Measurements from ENCODE around the gene REXO1. TPM values are rescaled to one million over a fixed set of nuclear protein-coding genes. Genes with fewer than 3 reads are reported as not detected.

The REXO1 gene
- total RNA-seq, 1 donor from 2014 or later = 40.8 TPM

DNA sequence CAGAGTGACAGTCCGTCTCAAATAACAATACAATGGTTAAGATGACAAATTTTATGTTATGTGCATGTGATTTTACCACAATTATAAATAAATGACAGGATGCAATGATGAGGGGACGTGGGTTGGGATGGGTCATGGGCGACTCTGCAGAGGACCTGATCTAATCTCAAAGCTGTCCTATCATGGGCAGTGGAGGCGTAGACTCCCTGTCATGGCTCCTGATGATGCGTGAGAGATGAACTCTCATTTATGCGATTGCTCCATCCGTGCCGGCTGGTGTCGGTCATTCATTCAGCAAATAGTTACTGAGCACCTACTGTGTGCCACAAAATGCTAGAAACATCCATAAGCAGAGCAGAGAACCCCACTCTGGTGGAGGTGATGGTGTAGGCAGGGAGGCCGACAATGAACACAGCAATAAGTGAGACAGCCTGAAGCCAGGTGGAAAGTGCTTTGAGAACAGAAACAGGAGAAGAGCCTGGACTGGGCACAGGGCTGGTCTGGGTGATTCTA lies 1.7 kb upstream of the REXO1 start:
- TF ChIP-seq, protein P1, sequence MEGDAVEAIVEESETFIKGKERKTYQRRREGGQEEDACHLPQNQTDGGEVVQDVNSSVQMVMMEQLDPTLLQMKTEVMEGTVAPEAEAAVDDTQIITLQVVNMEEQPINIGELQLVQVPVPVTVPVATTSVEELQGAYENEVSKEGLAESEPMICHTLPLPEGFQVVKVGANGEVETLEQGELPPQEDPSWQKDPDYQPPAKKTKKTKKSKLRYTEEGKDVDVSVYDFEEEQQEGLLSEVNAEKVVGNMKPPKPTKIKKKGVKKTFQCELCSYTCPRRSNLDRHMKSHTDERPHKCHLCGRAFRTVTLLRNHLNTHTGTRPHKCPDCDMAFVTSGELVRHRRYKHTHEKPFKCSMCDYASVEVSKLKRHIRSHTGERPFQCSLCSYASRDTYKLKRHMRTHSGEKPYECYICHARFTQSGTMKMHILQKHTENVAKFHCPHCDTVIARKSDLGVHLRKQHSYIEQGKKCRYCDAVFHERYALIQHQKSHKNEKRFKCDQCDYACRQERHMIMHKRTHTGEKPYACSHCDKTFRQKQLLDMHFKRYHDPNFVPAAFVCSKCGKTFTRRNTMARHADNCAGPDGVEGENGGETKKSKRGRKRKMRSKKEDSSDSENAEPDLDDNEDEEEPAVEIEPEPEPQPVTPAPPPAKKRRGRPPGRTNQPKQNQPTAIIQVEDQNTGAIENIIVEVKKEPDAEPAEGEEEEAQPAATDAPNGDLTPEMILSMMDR (conservative IDR thresholded peaks at IDR 0.05) = no peak
- Mint-ChIP-seq H3K9me3 (no peaks in the 10 kb centered on the region), H3K4me1 (peaks cover 20% of the 10 kb centered on the region), H3K27me3 (ENCODE audit: low read depth) (no peaks in the 10 kb centered on the region), H3K4me3 (peak overlapping the region; percentile 15), H3K36me3 (ENCODE audit: low read depth) (no peaks in the 10 kb centered on the region), H3K27ac (ENCODE audit: unreplicated experiment) (no peak overlapping the region)
- no peak for DNase-seq (ENCODE audit: low read depth, low spot score)

DNA sequence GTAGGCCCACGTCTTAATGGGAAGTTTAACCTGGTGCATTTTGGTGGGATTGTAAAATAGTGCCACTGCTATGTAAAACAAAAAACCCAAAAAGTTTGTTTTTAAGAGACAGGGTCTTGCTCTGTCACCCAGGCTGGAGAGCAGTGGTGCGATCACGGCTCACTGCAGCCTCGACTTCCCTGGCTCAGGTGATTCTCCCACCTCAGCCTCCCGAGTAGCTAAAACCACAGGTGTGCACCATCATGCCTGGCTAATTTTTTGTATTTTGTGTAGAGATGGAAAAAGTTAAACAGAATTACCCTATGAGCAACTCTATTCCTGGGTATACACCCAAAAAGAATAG lies 820 bp upstream of the REXO1 start:
- Mint-ChIP-seq H3K36me3 (ENCODE audit: low read depth) (no peaks in the 10 kb centered on the region), H3K9me3 (no peaks in the 10 kb centered on the region), H3K27me3 (ENCODE audit: low read depth) (no peaks in the 10 kb centered on the region), H3K27ac (ENCODE audit: unreplicated experiment) (no peak overlapping the region), H3K4me1 (peaks cover 20% of the 10 kb centered on the region), H3K4me3 (peak overlapping the region; percentile 83)
- DNase-seq (ENCODE audit: low read depth, low spot score) = no peak
- TF ChIP-seq, protein P1 (conservative IDR thresholded peaks at IDR 0.05) = no peak

DNA sequence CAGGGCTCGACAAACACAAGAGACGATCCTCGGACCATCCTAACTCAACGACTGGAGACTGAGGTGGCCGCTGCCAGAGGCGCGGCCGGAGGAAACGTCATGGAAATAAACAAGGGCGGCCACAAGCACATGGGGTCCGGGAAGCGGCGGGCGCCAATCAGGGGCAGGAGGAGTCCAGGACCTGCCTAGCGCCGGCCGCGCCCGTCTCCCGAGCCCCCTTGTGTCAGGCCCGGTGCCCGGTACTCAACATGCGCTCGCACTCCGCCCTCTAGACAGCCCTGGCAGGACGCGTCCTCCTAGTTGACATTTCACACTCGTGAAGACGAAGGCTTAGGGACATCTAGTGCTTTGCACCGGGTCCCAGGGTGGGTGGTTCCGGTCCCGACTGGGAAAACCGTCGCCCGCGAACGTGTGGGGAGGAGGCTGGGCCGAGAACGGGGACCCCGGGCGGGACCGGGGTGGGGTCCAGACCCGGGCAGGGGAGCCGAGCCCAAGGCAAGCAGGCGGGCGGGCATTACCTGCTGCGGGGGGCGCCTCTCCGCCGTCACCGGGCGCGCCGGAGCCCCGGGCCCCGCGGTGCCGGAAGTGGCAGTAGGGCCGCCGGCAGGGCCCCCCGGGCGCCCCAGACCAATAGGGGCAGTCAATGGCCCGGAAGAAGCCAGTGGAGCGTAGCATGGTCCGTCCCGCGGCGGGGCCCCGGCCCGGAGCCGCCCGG lies 442 bp downstream of the REXO1 start:
- H3K9me3 Mint-ChIP-seq = no peaks in the 10 kb centered on the region
- no peaks in the 10 kb centered on the region for H3K27me3 Mint-ChIP-seq (ENCODE audit: low read depth)
- peak overlapping the region; percentile 94 for H3K4me3 Mint-ChIP-seq
- peak overlapping the region; percentile 97 for H3K27ac Mint-ChIP-seq (ENCODE audit: unreplicated experiment)
- TF ChIP-seq, protein P1 (conservative IDR thresholded peaks at IDR 0.05) = no peak
- peaks cover 16% of the 10 kb centered on the region for H3K4me1 Mint-ChIP-seq
- H3K36me3 Mint-ChIP-seq (ENCODE audit: low read depth) = no peaks in the 10 kb centered on the region
- no peak for DNase-seq (ENCODE audit: low read depth, low spot score)

DNA sequence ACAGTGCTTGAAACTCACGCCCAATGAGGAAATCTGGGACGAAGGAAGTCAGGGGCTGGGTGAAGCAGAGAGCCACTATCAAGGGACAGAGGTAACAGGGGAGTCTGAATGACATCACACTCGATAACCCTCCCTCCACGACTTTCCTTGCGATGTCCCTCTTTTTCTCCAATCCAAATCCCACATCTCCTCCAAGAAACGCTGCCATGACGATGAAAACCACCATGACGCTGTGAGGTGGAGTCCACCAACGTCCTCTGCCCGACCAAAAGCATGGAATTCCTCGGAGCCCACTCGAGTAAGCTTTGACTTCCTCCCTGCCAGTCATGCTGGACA lies 967 bp downstream of the REXO1 start:
- Mint-ChIP-seq H3K27me3 (ENCODE audit: low read depth) (no peaks in the 10 kb centered on the region), H3K4me1 (peaks cover 16% of the 10 kb centered on the region), H3K27ac (ENCODE audit: unreplicated experiment) (peak overlapping the region; percentile 97), H3K36me3 (ENCODE audit: low read depth) (no peaks in the 10 kb centered on the region), H3K9me3 (no peaks in the 10 kb centered on the region), H3K4me3 (peak overlapping the region; percentile 94)
- no peak for DNase-seq (ENCODE audit: low read depth, low spot score)
- TF ChIP-seq, protein P1 (conservative IDR thresholded peaks at IDR 0.05) = no peak

DNA sequence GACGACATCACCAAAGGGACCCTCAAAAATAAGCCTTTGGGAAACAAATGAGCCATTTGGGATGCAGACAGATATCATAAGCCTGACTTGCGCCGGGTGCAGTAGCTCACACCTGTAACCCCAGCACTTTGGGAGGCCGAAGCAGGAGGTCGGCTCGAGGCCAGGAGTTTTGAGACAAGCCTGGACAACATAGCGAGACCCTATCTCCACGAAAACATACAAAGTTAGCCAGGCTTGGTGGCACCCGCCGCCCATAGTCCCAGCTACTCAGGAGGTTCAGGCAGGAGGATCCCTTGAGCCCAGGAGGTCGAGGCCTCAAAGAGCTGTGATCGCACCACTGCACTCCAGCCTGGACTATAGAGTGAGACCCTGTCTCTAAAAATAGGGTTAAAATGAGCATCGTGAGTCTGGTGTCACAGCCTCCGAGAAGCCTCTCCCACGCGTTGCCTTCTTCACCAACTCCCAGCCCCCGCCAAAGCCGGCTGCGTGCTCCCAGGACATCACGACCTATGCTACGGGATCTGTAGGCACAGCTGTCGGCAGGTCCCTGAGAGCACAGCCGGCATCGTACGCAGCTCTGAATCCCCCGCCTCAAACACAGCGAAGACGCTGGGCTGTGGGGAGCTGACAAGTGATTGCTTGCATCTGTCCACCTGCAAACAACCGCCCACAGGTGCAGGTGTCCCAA lies 1.6 kb downstream of the REXO1 start:
- H3K4me1 Mint-ChIP-seq = peaks cover 16% of the 10 kb centered on the region
- no peaks in the 10 kb centered on the region for H3K9me3 Mint-ChIP-seq
- peak overlapping the region; percentile 94 for H3K4me3 Mint-ChIP-seq
- H3K36me3 Mint-ChIP-seq (ENCODE audit: low read depth) = no peaks in the 10 kb centered on the region
- no peak for DNase-seq (ENCODE audit: low read depth, low spot score)
- no peaks in the 10 kb centered on the region for H3K27me3 Mint-ChIP-seq (ENCODE audit: low read depth)
- H3K27ac Mint-ChIP-seq (ENCODE audit: unreplicated experiment) = no peak overlapping the region
- TF ChIP-seq, protein P1 (conservative IDR thresholded peaks at IDR 0.05) = no peak

All from neural crest cell (in vitro differentiated cells).